HFFc6 (cell line): Measurements from ENCODE around the gene CAV1. TPM values are rescaled to one million over a fixed set of nuclear protein-coding genes. Genes with fewer than 3 reads are reported as not detected.

Source experiments
- DNase-seq: peaks from one replicate; pipeline ENCODE4 v3.0.0-alpha.2; 2018
- H3K27ac Mint-ChIP-seq: 2 replicates; pipeline ENCODE4 v1.8.0; 2020; ENCODE audit warnings: mild to moderate bottlenecking, mixed read lengths
- H3K27me3 Mint-ChIP-seq: 2 replicates; pipeline ENCODE4 v1.8.0; 2021; ENCODE audit warnings: mild to moderate bottlenecking, moderate library complexity, mixed read lengths; ENCODE audit not compliant: insufficient read depth
- H3K36me3 Mint-ChIP-seq: 2 replicates; pipeline ENCODE4 v1.8.0; 2021; ENCODE audit warnings: low read depth, mixed read lengths
- H3K4me1 Mint-ChIP-seq: 2 replicates; pipeline ENCODE4 v1.8.0; 2020; ENCODE audit warnings: low read depth, mixed read lengths
- H3K4me3 Mint-ChIP-seq: 2 replicates; pipeline ENCODE4 v1.8.0; 2020; ENCODE audit warnings: mild to moderate bottlenecking, moderate library complexity, mixed read lengths
- H3K9me3 Mint-ChIP-seq: 2 replicates; pipeline ENCODE4 v1.8.0; 2020; ENCODE audit warnings: mild to moderate bottlenecking, mixed read lengths
- total RNA-seq, 6 experiments: library from RNA; stranded (reverse); fragmentation: NEBNext Ultra II Directional; extraction: Animal tissue kit (Norgen Biotek cat#: 25700); gene quantifications; 2 replicates in 1 of 6; 3 replicates in 5 of 6; pipeline ENCODE4 v1.2.3, GENCODE V29; 2021
- TF ChIP-seq, protein P1 (sequence below): fragments of 200-600 bp; sonication (generic); IDR thresholded peaks from 2 replicates; pipeline ENCODE4 v1.5.0; 2021; ENCODE audit warnings: antibody characterized with exemption, mild to moderate bottlenecking

Gene CAV1
- total RNA-seq, 6 experiments from 2014 or later, result 938 to 1,171 (median 1,076) TPM

DNA sequence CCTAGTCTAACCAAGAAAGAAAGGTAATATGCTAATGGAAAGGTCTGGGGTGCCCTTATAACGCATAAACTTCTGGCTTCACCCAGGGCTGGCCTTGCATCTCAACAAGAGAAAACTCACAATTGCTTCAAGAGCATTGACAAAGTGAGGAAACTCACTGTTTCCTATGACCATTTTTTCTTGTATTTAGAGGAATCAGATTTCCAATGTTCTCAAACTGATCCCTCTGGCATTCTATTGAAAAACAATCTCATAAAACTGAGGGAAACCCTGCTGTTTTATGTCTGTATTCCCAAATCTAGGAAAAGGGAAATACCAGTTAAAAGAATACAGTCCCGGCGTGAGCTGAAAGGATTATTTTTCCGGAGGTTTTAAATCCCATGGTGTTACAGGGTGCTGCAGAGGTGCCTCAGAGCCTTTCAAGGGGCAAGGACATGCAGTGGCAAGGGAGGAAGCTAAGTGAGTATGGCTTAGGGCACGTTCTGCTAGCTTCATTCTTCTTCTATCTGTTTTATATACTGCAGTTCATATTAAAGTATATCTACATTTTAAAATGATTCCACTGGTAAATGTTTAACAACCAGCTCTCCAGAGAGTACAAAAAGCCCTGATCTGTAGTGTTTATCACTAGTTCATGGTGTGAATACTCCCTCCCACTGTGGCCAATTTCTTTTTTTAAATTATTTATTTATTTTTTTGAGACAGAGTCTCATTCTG is 68.7 kb downstream of the CAV1 start:
- no peaks in the 10 kb centered on the region for H3K9me3 Mint-ChIP-seq
- no peak overlapping the region for H3K27ac Mint-ChIP-seq
- no peaks in the 10 kb centered on the region for H3K36me3 Mint-ChIP-seq
- H3K4me3 Mint-ChIP-seq, result no peak overlapping the region
- peaks cover 25% of the 10 kb centered on the region for H3K4me1 Mint-ChIP-seq
- TF ChIP-seq, protein P1, sequence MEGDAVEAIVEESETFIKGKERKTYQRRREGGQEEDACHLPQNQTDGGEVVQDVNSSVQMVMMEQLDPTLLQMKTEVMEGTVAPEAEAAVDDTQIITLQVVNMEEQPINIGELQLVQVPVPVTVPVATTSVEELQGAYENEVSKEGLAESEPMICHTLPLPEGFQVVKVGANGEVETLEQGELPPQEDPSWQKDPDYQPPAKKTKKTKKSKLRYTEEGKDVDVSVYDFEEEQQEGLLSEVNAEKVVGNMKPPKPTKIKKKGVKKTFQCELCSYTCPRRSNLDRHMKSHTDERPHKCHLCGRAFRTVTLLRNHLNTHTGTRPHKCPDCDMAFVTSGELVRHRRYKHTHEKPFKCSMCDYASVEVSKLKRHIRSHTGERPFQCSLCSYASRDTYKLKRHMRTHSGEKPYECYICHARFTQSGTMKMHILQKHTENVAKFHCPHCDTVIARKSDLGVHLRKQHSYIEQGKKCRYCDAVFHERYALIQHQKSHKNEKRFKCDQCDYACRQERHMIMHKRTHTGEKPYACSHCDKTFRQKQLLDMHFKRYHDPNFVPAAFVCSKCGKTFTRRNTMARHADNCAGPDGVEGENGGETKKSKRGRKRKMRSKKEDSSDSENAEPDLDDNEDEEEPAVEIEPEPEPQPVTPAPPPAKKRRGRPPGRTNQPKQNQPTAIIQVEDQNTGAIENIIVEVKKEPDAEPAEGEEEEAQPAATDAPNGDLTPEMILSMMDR, result no peak
- no peak for DNase-seq
- peaks cover 3% of the 10 kb centered on the region; the same call in 1 of the 2 replicates for H3K27me3 Mint-ChIP-seq

DNA sequence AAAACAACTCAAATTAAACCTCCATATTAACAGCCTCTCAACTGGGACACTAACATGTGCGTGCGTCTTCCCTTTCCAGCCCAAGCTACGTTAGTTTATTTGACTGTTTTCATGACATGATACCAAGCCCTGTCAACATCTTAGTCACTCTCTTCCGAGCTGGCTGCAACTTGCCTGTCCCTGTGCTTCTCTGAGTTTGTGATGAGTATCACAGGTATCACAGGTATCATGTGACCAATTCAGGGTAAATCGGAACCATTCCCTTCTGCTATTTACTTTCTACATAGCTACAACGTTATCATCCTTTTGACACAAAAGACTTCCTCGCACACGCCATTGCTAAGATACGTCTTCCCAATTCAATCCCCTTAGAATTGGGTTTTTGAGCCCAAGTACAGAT is 70.2 kb downstream of the CAV1 start:
- TF ChIP-seq, protein P1, result no peak
- H3K4me3 Mint-ChIP-seq, result no peak overlapping the region
- peaks cover 3% of the 10 kb centered on the region; the same call in 1 of the 2 replicates for H3K27me3 Mint-ChIP-seq
- H3K9me3 Mint-ChIP-seq, result no peaks in the 10 kb centered on the region
- H3K27ac Mint-ChIP-seq, result no peak overlapping the region
- no peaks in the 10 kb centered on the region for H3K36me3 Mint-ChIP-seq
- no peak for DNase-seq
- peaks cover 16% of the 10 kb centered on the region for H3K4me1 Mint-ChIP-seq

DNA sequence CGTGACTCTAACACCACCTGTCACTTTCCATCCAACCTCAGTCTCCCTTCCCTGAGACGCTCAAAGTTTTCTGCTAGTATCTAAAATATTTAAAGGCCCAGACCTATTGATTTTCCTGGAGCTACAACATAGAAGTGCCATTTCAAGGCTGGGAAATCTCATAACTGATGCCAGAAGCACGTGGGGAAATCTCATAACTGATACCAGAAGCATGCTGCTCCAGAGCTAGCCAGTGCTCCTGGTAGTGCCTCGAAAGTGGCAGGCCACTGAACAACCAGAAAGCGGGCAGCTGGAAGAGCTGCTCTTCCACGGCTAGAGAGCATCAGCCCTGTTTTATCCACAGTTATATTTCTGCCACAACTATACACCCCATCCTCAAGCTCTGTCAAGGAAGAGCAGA is 72.5 kb downstream of the CAV1 start:
- Mint-ChIP-seq H3K27me3 (peaks cover under 1% of the 10 kb centered on the region; the same call in 1 of the 2 replicates), H3K4me3 (no peak overlapping the region), H3K4me1 (peaks cover 7% of the 10 kb centered on the region)

DNA sequence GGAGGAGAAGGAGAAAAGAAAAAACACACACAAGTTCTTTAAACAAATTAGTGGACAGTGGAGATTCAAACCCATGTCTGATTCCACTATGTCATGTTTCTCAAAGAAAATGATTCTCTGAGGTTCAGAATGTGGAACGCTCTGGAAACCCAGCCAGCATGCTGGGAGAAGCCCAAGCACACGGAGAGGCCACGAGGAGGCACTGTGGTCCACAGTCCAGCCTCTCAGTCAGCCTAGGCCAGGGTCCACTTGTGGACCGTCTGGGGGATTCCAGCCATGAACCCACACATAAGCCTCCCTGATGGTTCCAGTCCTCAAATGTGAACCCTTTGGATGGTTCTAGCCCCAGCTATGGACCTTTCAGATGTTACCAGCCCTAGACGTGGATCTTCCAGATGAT is 73.4 kb downstream of the CAV1 start:
- TF ChIP-seq, protein P1, result peak; percentile 72; the same call in 1 of the 2 replicates
- no peak overlapping the region for H3K27ac Mint-ChIP-seq
- no peaks in the 10 kb centered on the region for H3K36me3 Mint-ChIP-seq
- no peak overlapping the region for H3K4me3 Mint-ChIP-seq
- no peak for DNase-seq
- H3K4me1 Mint-ChIP-seq, result peaks cover 3% of the 10 kb centered on the region
- H3K27me3 Mint-ChIP-seq, result no peaks in the 10 kb centered on the region; the same call in 1 of the 2 replicates
- H3K9me3 Mint-ChIP-seq, result no peaks in the 10 kb centered on the region

More for the DNA sequence above, 72.5 kb downstream of the CAV1 start:
- Mint-ChIP-seq H3K36me3 (no peaks in the 10 kb centered on the region), H3K9me3 (no peaks in the 10 kb centered on the region), H3K27ac (no peak overlapping the region)
- DNase-seq, result no peak
- TF ChIP-seq, protein P1, result no peak

DNA sequence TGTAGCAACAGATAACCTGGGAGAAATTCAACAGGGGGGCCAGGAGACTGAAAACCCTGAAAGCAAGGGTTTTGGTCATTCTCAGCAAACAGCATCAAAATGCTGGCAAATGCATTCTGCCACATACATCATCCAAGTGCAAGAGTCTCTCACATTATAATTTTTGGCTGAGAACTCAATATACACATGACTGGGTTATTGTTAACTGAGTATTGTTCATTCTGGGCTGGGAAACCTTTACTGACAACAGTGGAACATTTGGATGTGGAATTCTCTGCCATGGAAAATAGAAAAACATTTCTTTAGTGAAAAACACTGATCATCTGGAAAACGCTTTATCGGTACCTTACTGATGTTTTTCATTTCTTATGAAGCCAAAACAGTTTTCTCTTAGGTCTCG is 74.0 kb downstream of the CAV1 start:
- Mint-ChIP-seq H3K27ac (no peak overlapping the region), H3K4me1 (no peaks in the 10 kb centered on the region), H3K4me3 (no peak overlapping the region), H3K27me3 (no peaks in the 10 kb centered on the region; the same call in 1 of the 2 replicates), H3K9me3 (no peaks in the 10 kb centered on the region), H3K36me3 (no peaks in the 10 kb centered on the region)
- DNase-seq, result no peak
- TF ChIP-seq, protein P1, result no peak
